Nephron progenitor cell (in vitro differentiated cells): ENCODE results near the gene EDA.
"Not testable (repeated sequence)": the region's sequence is repeated elsewhere in the genome, so short reads cannot be mapped to it uniquely, and the experiment has no call there.

ENCODE experiments used
- DNase-seq: peaks from one replicate; pipeline ENCODE4 v3.0.0; 2021
- H3K27ac Mint-ChIP-seq: 2 replicates; pipeline ENCODE4 v1.8.0; 2021; ENCODE audit warnings: mild to moderate bottlenecking, moderate library complexity, mixed read lengths
- H3K27me3 Mint-ChIP-seq: 2 replicates; pipeline ENCODE4 v1.8.0; 2021; ENCODE audit warnings: mild to moderate bottlenecking, low read depth, mixed read lengths; ENCODE audit not compliant: poor library complexity
- H3K36me3 Mint-ChIP-seq: 2 replicates; pipeline ENCODE4 v1.8.0; 2021; ENCODE audit warnings: low read depth, mixed read lengths
- H3K4me1 Mint-ChIP-seq: 2 replicates; pipeline ENCODE4 v1.8.0; 2021; ENCODE audit warnings: mixed read lengths
- H3K4me3 Mint-ChIP-seq: 2 replicates; pipeline ENCODE4 v1.8.0; 2021; ENCODE audit warnings: mild to moderate bottlenecking, moderate library complexity, mixed read lengths
- H3K9me3 Mint-ChIP-seq: 2 replicates; pipeline ENCODE4 v1.8.0; 2021; ENCODE audit warnings: mild to moderate bottlenecking, moderate library complexity, mixed read lengths
- CTCF ChIP-seq: fragments of 200-600 bp; sonication (generic); IDR thresholded peaks from 2 replicates; pipeline ENCODE4 v1.5.0; 2021; ENCODE audit warnings: antibody characterized with exemption

The EDA gene

GRCh38 chrX:69815519-69815918 is 199.6 kb downstream of the EDA start:
- H3K4me3 Mint-ChIP-seq = no peak overlapping the region
- H3K27me3 Mint-ChIP-seq = no peaks in the 10 kb centered on the region
- H3K4me1 Mint-ChIP-seq = no peaks in the 10 kb centered on the region
- no peak for TF ChIP-seq CTCF
- H3K36me3 Mint-ChIP-seq = no peaks in the 10 kb centered on the region
- H3K9me3 Mint-ChIP-seq = peaks cover 55% of the 10 kb centered on the region
- no peak for DNase-seq
- H3K27ac Mint-ChIP-seq = no peak overlapping the region

GRCh38 chrX:69844636-69845035 is 228.7 kb downstream of the EDA start:
- DNase-seq = no peak
- Mint-ChIP-seq H3K27me3 (no peaks in the 10 kb centered on the region), H3K4me3 (no peak overlapping the region), H3K27ac (no peak overlapping the region), H3K4me1 (no peaks in the 10 kb centered on the region), H3K9me3 (peaks cover 28% of the 10 kb centered on the region), H3K36me3 (no peaks in the 10 kb centered on the region)
- no peak for TF ChIP-seq CTCF

- not testable (repeated sequence) for H3K4me1 Mint-ChIP-seq, H3K27ac Mint-ChIP-seq, DNase-seq, H3K4me3 Mint-ChIP-seq, H3K27me3 Mint-ChIP-seq, H3K36me3 Mint-ChIP-seq
- H3K9me3 Mint-ChIP-seq = peaks cover 63% of the 10 kb centered on the region
These were observed 244.1 kb downstream of the EDA start for GRCh38 chrX:69859999-69860398.

GRCh38 chrX:69876221-69876620 is 260.3 kb downstream of the EDA start:
- Mint-ChIP-seq H3K27ac (no peak overlapping the region), H3K9me3 (peaks cover 64% of the 10 kb centered on the region), H3K36me3 (no peaks in the 10 kb centered on the region), H3K4me1 (no peaks in the 10 kb centered on the region), H3K27me3 (no peaks in the 10 kb centered on the region), H3K4me3 (no peak overlapping the region)
- no peak for TF ChIP-seq CTCF
- no peak for DNase-seq

- no peak overlapping the region for H3K27ac Mint-ChIP-seq
- no peak for DNase-seq
- H3K4me1 Mint-ChIP-seq = no peaks in the 10 kb centered on the region
- no peaks in the 10 kb centered on the region for H3K36me3 Mint-ChIP-seq
- H3K4me3 Mint-ChIP-seq = no peak overlapping the region
- H3K27me3 Mint-ChIP-seq = no peaks in the 10 kb centered on the region
- H3K9me3 Mint-ChIP-seq = peaks cover 58% of the 10 kb centered on the region
- TF ChIP-seq CTCF = no peak
These were observed 268.3 kb downstream of the EDA start for GRCh38 chrX:69884210-69884609.

- H3K4me1 Mint-ChIP-seq = no peaks in the 10 kb centered on the region
- H3K36me3 Mint-ChIP-seq = no peaks in the 10 kb centered on the region
- peaks cover 28% of the 10 kb centered on the region for H3K9me3 Mint-ChIP-seq
- no peak for DNase-seq
- H3K27me3 Mint-ChIP-seq = no peaks in the 10 kb centered on the region
- no peak overlapping the region for H3K27ac Mint-ChIP-seq
- H3K4me3 Mint-ChIP-seq = no peak overlapping the region
- TF ChIP-seq CTCF = no peak
These were observed 280.1 kb downstream of the EDA start for GRCh38 chrX:69896046-69896445.
